ENCODE measurements around the gene MPP2.
"Not testable (repeated sequence)": the region's sequence is repeated elsewhere in the genome, so short reads cannot be mapped to it uniquely, and the experiment has no call there.

The MPP2 gene

DNA sequence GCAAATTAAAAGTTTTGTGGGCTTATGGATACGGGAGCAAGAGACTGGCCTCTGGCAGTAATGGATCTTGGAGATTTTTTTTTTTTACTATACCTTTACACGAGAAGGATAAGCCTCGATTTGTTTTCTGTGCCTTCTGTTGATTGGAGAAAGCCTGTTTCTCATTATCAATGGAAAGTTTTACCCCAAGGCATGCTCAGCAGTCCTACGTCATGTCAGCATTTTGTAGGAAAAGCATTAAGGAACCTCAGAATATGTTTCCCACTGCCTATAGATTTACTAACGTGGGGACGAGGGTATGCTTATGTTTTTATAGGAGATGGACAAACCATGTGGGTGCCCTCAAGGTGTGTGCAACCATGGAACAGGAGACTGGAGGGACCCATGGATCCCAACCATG is 33.5 kb downstream of the MPP2 start:
- no peak for DNase-seq (ENCODE audit: extremely low read depth, low read depth)

GRCh38 chr17:43873091-43873490 is 34.2 kb downstream of the MPP2 start:
- TF ChIP-seq CTCF (IDR thresholded peaks at IDR 0.05; ENCODE audit: low read depth, low read length): no peak

More for the DNA sequence above, 33.5 kb downstream of the MPP2 start:
- TF ChIP-seq CTCF (IDR thresholded peaks at IDR 0.05; ENCODE audit: low read depth, low read length): no peak

GRCh38 chr17:43871946-43872690 is 35.2 kb downstream of the MPP2 start:
- no peak for TF ChIP-seq CTCF (IDR thresholded peaks at IDR 0.05; ENCODE audit: low read depth, low read length)

More at GRCh38 chr17:43873091-43873490, 34.2 kb downstream of the MPP2 start:
- DNase-seq (ENCODE audit: extremely low read depth, low read depth): no peak

DNA sequence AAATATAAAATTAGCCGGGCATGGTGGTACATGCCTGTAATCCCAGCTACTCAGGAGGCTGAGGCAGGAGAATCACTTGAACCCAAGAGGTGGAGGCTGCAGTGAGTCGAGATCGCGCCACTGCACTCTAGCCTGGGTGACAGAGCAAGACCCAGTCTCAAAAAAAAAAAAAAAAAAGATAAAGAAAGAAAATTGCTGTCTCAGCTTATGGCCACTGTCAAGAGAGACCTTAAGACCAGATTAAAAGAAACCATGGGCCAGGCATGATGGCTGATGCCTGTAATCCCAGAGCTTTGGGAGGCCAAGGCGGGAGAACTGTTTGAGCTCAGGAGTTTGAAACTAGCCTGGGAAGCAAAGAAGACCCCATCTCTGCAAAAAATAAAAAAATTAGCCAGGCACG is 38.3 kb downstream of the MPP2 start:
- not testable (repeated sequence) for DNase-seq (ENCODE audit: extremely low read depth, low read depth)

More at GRCh38 chr17:43871946-43872690, 35.2 kb downstream of the MPP2 start:
- DNase-seq (ENCODE audit: extremely low read depth, low read depth): no peak

DNA sequence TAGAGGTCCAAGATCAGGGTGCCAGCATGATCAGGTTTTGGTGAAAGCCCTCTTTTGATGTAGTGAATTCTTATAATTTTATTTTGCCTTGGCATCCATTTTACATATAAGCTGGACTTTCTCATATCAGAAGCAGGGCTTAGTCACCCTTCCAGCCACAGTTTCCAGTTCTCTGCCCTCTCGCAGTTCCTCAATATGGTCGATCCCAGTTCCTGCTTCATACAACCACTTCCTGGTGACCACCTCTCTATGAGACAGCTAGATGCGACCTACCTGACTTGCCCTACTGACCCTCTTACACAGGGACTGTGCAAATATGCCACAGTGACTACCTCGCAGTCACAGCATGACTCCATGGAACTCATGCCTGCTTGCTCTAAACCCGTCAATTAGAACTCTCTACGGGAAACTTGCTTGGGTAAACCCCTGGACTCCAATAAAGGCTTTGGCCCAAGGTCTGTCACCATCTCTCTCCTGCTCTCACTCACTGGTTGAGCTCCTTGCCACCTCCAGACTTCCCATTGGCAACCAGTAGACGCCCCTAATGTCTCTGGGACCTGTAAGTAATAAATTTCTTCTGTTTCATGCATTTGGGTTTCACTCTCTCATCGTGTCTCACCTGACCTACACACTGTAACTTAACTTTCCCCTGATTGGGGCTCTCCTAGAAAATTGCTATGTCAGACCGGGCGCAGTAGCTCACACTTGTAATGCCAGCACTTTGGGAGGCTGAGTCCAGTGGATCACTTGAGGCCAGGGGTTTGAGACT is 38.9 kb downstream of the MPP2 start:
- no peak for TF ChIP-seq CTCF (IDR thresholded peaks at IDR 0.05; ENCODE audit: low read depth, low read length)
- no peak for DNase-seq (ENCODE audit: extremely low read depth, low read depth)

- no peak for TF ChIP-seq CTCF (IDR thresholded peaks at IDR 0.05; ENCODE audit: low read depth, low read length)
- DNase-seq (ENCODE audit: extremely low read depth, low read depth): no peak
These were observed 43.0 kb downstream of the MPP2 start for GRCh38 chr17:43864161-43864984.

DNA sequence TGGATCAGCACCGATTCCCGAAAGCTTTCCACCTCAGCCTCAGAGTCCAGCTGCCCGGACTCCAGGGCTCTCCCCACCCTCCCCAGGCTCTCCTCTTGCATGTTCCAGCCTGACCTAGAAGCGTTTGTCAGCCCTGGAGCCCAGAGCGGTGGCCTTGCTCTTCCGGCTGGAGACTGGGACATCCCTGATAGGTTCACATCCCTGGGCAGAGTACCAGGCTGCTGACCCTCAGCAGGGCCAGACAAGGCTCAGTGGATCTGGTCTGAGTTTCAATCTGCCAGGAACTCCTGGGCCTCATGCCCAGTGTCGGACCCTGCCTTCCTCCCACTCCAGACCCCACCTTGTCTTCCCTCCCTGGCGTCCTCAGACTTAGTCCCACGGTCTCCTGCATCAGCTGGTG is 45.4 kb downstream of the MPP2 start:
- TF ChIP-seq CTCF (IDR thresholded peaks at IDR 0.05; ENCODE audit: low read depth, low read length): no peak
- no peak for DNase-seq (ENCODE audit: extremely low read depth, low read depth)

All from AG09319 (cell line).